WTC11 (cell line): ENCODE data around the gene KAZN. TPM values are rescaled to one million over a fixed set of nuclear protein-coding genes. Genes with fewer than 3 reads are reported as not detected.

Source experiments
- ATAC-seq: fragments of 200-7000 bp; cut with Tn5 transposase; 2 replicates; pipeline ENCODE4 v1.10.0; 2021; ENCODE audit warnings: mild to moderate bottlenecking, moderate library complexity
- CTCF ChIA-PET: fragments of 300-600 bp; sonication (Branson Sonifier 250); formaldehyde crosslinking; loops from one replicate; lab custom pipeline; 2021; ENCODE audit warnings: antibody characterized with exemption; lab: Charles Lee
- POLR2A ChIA-PET: fragments of 350-600 bp; sonication (Branson Sonifier 250); formaldehyde crosslinking; loops from one replicate; lab custom pipeline; 2021; ENCODE audit warnings: antibody characterized with exemption; lab: Charles Lee
- DNase-seq: peaks from one replicate; pipeline ENCODE4 v3.0.0; 2021; ENCODE audit warnings: low spot score
- H3K27ac Mint-ChIP-seq: 2 replicates; pipeline ENCODE4 v1.8.0; 2021; ENCODE audit warnings: mixed read lengths
- H3K27me3 Mint-ChIP-seq: 2 replicates; pipeline ENCODE4 v1.8.0; 2021; ENCODE audit warnings: low read depth, mild to moderate bottlenecking, moderate library complexity, mixed read lengths
- H3K36me3 Mint-ChIP-seq: 2 replicates; pipeline ENCODE4 v1.8.0; 2021; ENCODE audit warnings: mixed read lengths
- H3K4me1 Mint-ChIP-seq: 2 replicates; pipeline ENCODE4 v1.8.0; 2022; ENCODE audit warnings: mixed read lengths
- H3K4me3 Mint-ChIP-seq: 2 replicates; pipeline ENCODE4 v1.8.0; 2021; ENCODE audit warnings: mild to moderate bottlenecking, moderate library complexity, mixed read lengths
- H3K9me3 Mint-ChIP-seq: 2 replicates; pipeline ENCODE4 v1.8.0; 2021; ENCODE audit warnings: mixed read lengths
- HMGA2 ChIP-seq: fragments of 250-450 bp; sonication (Bioruptor Pico); IDR thresholded peaks from 2 replicates; pipeline ENCODE4 v1.4.0; 2021; ENCODE audit warnings: mild to moderate bottlenecking, moderate library complexity
- JAZF1 ChIP-seq: fragments of 250-450 bp; sonication (Bioruptor Pico); IDR thresholded peaks from 2 replicates; pipeline ENCODE4 v1.9.0; 2021; ENCODE audit warnings: moderate library complexity, mild to moderate bottlenecking, inconsistent platforms
- NFYB ChIP-seq: sonication (generic); formaldehyde crosslinking; conservative IDR thresholded peaks from 2 replicates; pipeline ENCODE4 v1.8.0; 2022; ENCODE audit warnings: low read depth, missing genetic modification reagents
- NR1H2 ChIP-seq: sonication (generic); formaldehyde crosslinking; IDR thresholded peaks from 2 replicates; pipeline ENCODE4 v1.9.0; 2021; ENCODE audit warnings: mild to moderate bottlenecking, moderate library complexity, missing genetic modification reagents
- OVOL2 ChIP-seq: fragments of 250-450 bp; sonication (Bioruptor Pico); IDR thresholded peaks from 2 replicates; pipeline ENCODE4 v1.9.0; 2021; ENCODE audit warnings: mild to moderate bottlenecking, borderline replicate concordance
- SMAD4 ChIP-seq: sonication (generic); formaldehyde crosslinking; IDR thresholded peaks from 2 replicates; pipeline ENCODE4 v1.8.0; 2022; ENCODE audit warnings: mild to moderate bottlenecking, missing genetic modification reagents
- ZNF232 ChIP-seq: sonication (generic); formaldehyde crosslinking; IDR thresholded peaks from 2 replicates; pipeline ENCODE4 v1.8.0; 2022; ENCODE audit warnings: mild to moderate bottlenecking, missing genetic modification reagents
- total RNA-seq: library from RNA; stranded (reverse); gene quantifications from 3 replicates; pipeline ENCODE4 v1.2.3, GENCODE V29; 2021
- TF ChIP-seq, protein P1 (sequence below): sonication (generic); formaldehyde crosslinking; IDR thresholded peaks from 2 replicates; pipeline ENCODE4 v1.8.1; 2023; ENCODE audit warnings: mild to moderate bottlenecking, missing genetic modification reagents
- TF ChIP-seq, protein P2 (sequence below): sonication (generic); formaldehyde crosslinking; IDR thresholded peaks from 2 replicates; pipeline ENCODE4 v1.8.1; 2023; ENCODE audit warnings: mild to moderate bottlenecking, missing genetic modification reagents, moderate library complexity
- TF ChIP-seq, protein P3 (sequence below): sonication (generic); formaldehyde crosslinking; IDR thresholded peaks from 2 replicates; pipeline ENCODE4 v1.8.1; 2023; ENCODE audit warnings: mild to moderate bottlenecking, moderate library complexity, missing genetic modification reagents
- TF ChIP-seq, protein P4 (sequence below): sonication (generic); formaldehyde crosslinking; IDR thresholded peaks from 2 replicates; pipeline ENCODE4 v1.8.1; 2022; ENCODE audit warnings: mild to moderate bottlenecking, moderate library complexity, missing genetic modification reagents
- TF ChIP-seq, protein P5 (sequence below): fragments of 250-450 bp; sonication (Bioruptor Pico); IDR thresholded peaks from 2 replicates; pipeline ENCODE4 v1.9.0; 2021; ENCODE audit warnings: mild to moderate bottlenecking
- TF ChIP-seq, protein P6 (sequence below): sonication (generic); formaldehyde crosslinking; IDR thresholded peaks from 2 replicates; pipeline ENCODE4 v1.8.0; 2022; ENCODE audit warnings: missing genetic modification reagents
- TF ChIP-seq, protein P7 (sequence below): fragments of 250-450 bp; sonication (Bioruptor Pico); IDR thresholded peaks from 2 replicates; pipeline ENCODE4 v1.9.0; 2021; ENCODE audit warnings: mild to moderate bottlenecking

The KAZN gene
- total RNA-seq, 1 experiment from 2014 or later: 19.9 TPM

DNA sequence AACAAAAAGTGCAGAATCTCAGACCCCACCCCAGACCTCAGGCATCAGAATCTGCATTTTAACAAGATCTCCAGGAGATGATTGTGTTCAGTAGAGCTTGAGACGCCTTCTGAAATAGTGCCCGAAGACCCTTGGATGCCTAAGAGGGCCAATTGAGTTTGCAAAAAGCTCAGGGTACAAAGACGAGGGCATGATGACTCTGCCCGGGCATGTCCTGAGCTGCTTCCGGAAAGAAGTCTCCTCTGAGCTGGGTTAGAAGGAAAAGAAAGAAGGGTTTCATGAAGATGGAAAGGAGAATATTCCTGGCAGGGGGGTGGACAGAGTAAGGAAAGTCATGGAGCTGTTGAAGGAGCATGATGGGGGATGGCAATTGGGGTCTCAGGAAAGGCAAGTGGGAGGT is 308.9 kb downstream of the KAZN start (continued):
- TF ChIP-seq, protein P1, sequence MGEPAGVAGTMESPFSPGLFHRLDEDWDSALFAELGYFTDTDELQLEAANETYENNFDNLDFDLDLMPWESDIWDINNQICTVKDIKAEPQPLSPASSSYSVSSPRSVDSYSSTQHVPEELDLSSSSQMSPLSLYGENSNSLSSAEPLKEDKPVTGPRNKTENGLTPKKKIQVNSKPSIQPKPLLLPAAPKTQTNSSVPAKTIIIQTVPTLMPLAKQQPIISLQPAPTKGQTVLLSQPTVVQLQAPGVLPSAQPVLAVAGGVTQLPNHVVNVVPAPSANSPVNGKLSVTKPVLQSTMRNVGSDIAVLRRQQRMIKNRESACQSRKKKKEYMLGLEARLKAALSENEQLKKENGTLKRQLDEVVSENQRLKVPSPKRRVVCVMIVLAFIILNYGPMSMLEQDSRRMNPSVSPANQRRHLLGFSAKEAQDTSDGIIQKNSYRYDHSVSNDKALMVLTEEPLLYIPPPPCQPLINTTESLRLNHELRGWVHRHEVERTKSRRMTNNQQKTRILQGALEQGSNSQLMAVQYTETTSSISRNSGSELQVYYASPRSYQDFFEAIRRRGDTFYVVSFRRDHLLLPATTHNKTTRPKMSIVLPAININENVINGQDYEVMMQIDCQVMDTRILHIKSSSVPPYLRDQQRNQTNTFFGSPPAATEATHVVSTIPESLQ: no peak
- TF ChIP-seq, protein P2, sequence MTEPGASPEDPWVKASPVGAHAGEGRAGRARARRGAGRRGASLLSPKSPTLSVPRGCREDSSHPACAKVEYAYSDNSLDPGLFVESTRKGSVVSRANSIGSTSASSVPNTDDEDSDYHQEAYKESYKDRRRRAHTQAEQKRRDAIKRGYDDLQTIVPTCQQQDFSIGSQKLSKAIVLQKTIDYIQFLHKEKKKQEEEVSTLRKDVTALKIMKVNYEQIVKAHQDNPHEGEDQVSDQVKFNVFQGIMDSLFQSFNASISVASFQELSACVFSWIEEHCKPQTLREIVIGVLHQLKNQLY (CRISPR knock-in tag): no peak

DNA sequence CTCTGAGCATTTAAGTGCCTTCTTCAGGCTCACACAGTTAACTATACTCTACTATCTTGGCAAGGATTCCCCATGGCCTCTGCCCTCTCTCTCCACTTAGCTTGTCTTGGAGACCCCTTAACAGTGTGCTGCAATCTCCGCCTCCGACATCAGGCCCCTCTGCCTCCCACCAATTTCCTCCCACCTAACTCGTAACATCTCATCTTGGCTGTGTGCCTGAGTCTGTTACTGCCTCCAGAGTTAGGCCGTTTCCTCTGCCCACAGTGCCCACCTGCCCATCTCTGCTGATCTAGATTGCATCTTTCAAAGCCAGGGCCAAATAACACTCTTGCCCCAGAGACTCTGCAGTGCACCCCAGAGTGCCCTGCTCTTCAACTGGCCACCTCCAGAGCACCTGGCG is 310.8 kb downstream of the KAZN start:
- Mint-ChIP-seq H3K4me3 (no peak overlapping the region), H3K27me3 (no peaks in the 10 kb centered on the region), H3K27ac (peak overlapping the region; percentile 17; the same call in 1 of the 2 replicates), H3K9me3 (peaks cover 3% of the 10 kb centered on the region; the same call in 1 of the 2 replicates), H3K4me1 (peaks cover 48% of the 10 kb centered on the region), H3K36me3 (no peaks in the 10 kb centered on the region)
- ChIA-PET CTCF (no interaction called here), POLR2A (no interaction called here)
- TF ChIP-seq, protein P2 (CRISPR knock-in tag): no peak
- TF ChIP-seq, protein P3, sequence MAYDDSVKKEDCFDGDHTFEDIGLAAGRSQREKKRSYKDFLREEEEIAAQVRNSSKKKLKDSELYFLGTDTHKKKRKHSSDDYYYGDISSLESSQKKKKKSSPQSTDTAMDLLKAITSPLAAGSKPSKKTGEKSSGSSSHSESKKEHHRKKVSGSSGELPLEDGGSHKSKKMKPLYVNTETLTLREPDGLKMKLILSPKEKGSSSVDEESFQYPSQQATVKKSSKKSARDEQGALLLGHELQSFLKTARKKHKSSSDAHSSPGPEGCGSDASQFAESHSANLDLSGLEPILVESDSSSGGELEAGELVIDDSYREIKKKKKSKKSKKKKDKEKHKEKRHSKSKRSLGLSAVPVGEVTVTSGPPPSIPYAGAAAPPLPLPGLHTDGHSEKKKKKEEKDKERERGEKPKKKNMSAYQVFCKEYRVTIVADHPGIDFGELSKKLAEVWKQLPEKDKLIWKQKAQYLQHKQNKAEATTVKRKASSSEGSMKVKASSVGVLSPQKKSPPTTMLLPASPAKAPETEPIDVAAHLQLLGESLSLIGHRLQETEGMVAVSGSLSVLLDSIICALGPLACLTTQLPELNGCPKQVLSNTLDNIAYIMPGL (CRISPR knock-in tag): no peak
- TF ChIP-seq, protein P4, sequence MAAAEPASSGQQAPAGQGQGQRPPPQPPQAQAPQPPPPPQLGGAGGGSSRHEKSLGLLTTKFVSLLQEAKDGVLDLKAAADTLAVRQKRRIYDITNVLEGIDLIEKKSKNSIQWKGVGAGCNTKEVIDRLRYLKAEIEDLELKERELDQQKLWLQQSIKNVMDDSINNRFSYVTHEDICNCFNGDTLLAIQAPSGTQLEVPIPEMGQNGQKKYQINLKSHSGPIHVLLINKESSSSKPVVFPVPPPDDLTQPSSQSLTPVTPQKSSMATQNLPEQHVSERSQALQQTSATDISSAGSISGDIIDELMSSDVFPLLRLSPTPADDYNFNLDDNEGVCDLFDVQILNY (CRISPR knock-in tag): no peak
- TF ChIP-seq SMAD4: no peak
- no peak for TF ChIP-seq ZNF232 (CRISPR knock-in tag)
- TF ChIP-seq, protein P5, sequence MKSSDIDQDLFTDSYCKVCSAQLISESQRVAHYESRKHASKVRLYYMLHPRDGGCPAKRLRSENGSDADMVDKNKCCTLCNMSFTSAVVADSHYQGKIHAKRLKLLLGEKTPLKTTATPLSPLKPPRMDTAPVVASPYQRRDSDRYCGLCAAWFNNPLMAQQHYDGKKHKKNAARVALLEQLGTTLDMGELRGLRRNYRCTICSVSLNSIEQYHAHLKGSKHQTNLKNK: no peak
- no peak for TF ChIP-seq NR1H2 (CRISPR knock-in tag)
- TF ChIP-seq, protein P6, sequence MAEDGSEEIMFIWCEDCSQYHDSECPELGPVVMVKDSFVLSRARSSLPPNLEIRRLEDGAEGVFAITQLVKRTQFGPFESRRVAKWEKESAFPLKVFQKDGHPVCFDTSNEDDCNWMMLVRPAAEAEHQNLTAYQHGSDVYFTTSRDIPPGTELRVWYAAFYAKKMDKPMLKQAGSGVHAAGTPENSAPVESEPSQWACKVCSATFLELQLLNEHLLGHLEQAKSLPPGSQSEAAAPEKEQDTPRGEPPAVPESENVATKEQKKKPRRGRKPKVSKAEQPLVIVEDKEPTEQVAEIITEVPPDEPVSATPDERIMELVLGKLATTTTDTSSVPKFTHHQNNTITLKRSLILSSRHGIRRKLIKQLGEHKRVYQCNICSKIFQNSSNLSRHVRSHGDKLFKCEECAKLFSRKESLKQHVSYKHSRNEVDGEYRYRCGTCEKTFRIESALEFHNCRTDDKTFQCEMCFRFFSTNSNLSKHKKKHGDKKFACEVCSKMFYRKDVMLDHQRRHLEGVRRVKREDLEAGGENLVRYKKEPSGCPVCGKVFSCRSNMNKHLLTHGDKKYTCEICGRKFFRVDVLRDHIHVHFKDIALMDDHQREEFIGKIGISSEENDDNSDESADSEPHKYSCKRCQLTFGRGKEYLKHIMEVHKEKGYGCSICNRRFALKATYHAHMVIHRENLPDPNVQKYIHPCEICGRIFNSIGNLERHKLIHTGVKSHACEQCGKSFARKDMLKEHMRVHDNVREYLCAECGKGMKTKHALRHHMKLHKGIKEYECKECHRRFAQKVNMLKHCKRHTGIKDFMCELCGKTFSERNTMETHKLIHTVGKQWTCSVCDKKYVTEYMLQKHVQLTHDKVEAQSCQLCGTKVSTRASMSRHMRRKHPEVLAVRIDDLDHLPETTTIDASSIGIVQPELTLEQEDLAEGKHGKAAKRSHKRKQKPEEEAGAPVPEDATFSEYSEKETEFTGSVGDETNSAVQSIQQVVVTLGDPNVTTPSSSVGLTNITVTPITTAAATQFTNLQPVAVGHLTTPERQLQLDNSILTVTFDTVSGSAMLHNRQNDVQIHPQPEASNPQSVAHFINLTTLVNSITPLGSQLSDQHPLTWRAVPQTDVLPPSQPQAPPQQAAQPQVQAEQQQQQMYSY (CRISPR knock-in tag): no peak
- no peak for TF ChIP-seq NFYB
- no peak for TF ChIP-seq OVOL2 (CRISPR knock-in tag)
- no peak for TF ChIP-seq JAZF1 (CRISPR knock-in tag)
- TF ChIP-seq, protein P7, sequence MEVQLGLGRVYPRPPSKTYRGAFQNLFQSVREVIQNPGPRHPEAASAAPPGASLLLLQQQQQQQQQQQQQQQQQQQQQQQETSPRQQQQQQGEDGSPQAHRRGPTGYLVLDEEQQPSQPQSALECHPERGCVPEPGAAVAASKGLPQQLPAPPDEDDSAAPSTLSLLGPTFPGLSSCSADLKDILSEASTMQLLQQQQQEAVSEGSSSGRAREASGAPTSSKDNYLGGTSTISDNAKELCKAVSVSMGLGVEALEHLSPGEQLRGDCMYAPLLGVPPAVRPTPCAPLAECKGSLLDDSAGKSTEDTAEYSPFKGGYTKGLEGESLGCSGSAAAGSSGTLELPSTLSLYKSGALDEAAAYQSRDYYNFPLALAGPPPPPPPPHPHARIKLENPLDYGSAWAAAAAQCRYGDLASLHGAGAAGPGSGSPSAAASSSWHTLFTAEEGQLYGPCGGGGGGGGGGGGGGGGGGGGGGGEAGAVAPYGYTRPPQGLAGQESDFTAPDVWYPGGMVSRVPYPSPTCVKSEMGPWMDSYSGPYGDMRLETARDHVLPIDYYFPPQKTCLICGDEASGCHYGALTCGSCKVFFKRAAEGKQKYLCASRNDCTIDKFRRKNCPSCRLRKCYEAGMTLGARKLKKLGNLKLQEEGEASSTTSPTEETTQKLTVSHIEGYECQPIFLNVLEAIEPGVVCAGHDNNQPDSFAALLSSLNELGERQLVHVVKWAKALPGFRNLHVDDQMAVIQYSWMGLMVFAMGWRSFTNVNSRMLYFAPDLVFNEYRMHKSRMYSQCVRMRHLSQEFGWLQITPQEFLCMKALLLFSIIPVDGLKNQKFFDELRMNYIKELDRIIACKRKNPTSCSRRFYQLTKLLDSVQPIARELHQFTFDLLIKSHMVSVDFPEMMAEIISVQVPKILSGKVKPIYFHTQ (CRISPR knock-in tag): no peak
- TF ChIP-seq, protein P1: no peak
- no peak for TF ChIP-seq HMGA2 (CRISPR knock-in tag)
- no peak for DNase-seq
- no peak for ATAC-seq
